ENCODE measurements around the gene TBC1D8B.

The TBC1D8B gene

DNA sequence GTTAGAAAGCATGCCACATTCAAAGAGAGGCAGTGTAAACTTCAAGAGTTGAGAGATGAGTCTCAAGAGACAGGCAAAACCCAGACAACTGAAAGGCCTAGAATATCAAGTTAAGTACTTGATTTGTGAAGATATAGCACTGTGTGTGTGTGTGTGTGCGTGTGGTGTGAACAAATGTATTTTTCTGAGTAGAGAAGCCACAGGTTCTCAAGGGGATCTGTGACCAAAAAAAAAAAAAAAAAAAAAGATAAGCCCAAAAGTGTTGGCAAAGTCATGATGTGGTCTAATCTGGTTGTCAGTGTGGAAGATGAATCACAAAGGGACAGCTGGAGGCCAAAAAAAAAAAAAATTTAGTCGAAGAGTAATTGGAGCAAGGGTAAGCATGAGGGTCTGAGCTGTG lies 96.8 kb downstream of the TBC1D8B start:
- DNase-seq = no peak

DNA sequence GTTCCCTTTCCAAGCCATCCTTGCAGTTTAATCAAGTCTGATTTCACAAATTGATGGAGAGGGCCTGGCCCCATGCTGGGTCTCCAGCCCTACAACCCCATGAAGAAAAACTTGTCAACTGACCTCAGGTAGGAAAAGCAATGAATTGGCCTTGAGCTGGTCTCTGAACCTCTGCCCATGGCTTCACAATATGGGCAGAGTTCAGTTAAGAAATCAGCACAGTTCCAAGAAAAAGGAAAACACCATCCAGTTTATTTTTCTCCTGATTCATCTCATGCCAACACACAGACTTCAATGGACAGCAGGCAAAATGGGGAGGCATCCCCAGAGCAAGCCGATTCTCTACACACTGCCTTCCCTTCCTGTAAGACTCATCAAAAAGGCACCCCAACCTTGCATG lies 97.4 kb downstream of the TBC1D8B start:
- DNase-seq = no peak

DNA sequence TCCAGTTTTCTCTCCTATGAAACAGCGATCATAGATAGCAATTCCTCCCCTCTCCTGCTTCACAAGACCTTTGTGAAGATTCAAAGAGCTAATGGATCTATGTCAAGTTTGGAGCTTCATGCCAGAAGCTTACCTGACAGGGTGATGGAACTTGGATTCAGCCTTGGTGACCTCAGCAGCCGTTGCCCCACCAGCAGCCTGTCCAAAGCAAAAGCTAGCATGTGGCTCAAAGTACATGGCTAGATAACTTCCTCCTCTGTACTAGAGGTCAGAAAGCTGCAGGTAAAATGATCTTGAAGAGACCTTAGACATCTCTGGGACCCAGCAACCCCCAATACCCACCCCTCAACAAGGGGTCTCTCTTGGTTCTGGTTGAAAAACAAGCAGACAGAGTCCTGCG lies 98.9 kb downstream of the TBC1D8B start:
- DNase-seq = no peak

- no peak for DNase-seq
Observed at GRCh38 chrX:106901781-106902219, 99.3 kb downstream of the TBC1D8B start.

- DNase-seq = no peak
Observed at GRCh38 chrX:106902684-106903083, 100.2 kb downstream of the TBC1D8B start.

GRCh38 chrX:106903291-106903824 lies 100.9 kb downstream of the TBC1D8B start, which contains the start of gene RIPPLY1:
RIPPLY1 (minus strand) TSS chrX:106903341; CDS start chrX:106903287, 54 bp downstream.
- DNase-seq = no peak

GRCh38 chrX:106903856-106904528 lies 101.5 kb downstream of the TBC1D8B start:
- no peak for DNase-seq

DNA sequence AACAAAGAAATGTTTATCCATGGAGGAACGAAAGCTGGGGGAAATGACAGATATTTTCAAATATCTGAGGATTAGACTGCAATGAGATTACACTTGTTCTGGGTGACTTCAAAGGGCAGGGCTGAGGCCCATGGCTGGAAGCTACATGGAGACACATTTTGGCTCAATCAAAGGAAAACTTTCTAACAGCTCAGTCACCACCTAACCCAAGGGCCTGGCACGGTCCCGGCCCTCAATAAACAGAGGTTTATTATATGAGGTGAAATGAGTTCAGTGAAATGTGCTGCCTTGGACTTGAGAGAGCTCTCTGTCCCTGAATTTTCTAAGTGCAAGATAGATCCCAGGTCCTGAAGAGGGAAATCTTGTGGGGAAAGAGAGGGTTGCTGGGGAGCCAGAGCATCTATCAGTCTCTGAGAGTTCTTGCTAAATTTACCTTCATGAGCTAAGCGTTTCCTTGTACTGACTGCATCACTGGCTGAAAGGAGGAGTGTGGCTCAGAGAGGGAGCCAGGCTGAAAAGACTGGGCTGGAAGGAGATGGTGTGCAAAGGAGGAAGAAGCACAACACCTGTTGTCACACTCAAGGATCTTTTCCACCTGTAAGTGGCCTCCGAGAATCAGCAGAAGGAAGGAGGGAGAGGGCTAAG lies 102.7 kb downstream of the TBC1D8B start:
- no peak for DNase-seq

DNA sequence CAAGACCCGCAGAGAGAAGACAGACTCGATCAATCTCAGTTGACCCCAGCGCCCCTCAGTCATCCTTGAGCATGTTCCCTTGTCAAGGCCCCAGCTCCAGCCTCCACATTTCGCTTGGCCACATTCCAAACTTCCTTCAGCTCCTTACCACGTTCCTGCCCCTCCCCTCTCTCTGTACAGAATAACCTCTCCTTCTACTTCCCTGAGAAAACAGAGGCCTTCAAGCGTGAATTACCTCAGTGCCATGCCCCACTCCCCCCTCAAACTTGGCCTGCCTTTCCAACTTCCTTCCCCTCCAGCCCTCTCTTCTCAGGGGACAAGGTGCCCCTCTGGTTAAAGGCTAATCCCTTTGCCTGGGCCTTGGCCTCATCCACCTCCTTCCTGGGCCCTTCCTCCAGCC lies 103.9 kb downstream of the TBC1D8B start:
- no peak for DNase-seq

DNA sequence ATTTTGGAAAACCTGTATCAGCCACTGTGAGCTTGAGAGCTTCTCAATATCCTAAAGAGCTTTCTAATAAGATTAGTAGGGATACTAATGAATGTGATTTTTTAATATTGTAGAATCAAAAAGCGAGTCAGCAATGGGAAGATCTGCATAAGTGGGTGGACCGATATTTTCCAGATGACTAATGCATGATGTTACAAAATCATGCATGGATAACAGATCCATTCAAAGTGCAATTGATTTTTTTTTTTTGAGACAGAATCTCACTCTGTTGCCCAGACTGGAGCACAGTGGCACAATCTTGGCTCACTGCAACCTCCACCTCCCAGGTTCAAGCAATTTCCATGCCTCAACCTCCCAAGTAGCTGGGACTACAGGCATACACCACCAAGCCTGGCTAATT lies 110.4 kb downstream of the TBC1D8B start:
- no peak for DNase-seq

DNA sequence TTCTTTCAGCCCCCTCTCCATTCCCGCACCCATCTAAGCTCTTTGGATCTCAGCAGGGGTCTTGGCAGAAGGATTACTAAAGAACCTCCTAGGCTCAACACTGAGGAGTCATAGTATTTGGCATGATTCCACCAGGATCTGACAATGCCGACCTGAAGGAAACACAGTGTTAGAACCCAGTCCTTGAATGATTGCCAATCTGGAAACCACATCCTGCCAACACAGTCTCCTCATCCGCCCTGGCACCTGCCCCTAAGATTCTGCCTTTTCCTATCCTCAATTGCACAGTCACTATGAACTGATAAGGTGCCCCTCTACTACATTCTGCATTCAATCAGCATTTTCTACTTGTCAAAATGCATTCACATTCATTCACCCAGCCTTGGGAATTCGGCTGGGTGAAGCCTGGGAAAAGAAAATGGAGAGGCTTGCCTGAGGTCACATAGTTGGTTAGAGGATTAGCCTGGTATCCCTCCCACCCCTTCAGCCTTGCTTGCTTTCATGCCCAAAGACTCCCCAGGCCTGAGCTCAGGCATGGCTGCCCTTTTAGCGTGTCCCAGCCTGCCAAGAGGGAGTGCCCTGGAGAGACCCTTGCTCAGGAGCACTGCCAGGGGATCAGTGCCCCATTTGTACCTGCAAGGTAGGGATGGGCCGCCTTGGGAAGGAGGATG lies 115.5 kb downstream of the TBC1D8B start:
- DNase-seq = no peak

- DNase-seq = no peak
Observed at GRCh38 chrX:106919932-106920452, 117.5 kb downstream of the TBC1D8B start, which contains the start of gene CLDN2. CLDN2 (plus strand) TSS chrX:106920402; CDS start chrX:106928229, 7,827 bp downstream.

DNA sequence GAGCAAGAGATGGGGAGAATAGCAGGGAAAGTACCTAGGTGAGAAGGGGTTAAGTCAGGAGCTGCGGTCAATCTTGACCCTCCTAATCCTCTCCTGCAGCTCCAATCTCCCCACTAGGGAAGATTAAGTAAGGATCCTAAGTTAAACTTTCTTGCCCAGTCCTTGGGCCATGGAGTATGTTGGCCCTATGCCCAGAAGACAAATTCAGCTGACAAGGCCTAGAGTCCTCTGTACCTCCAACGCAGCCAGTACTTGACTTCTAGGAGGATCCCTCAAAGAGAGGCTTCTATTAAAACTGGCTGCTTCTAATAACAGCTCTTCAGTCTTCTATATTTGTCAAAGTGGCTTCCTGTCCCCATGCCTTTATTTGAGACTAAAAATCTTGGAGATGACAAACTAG lies 119.2 kb downstream of the TBC1D8B start:
- no peak for DNase-seq
